ENCODE results near the gene GNA12. TPM values are rescaled to one million over a fixed set of nuclear protein-coding genes. Genes with fewer than 3 reads are reported as not detected.

The GNA12 gene
- total and polyA plus RNA-seq, 9 of the 15 experiments (the other 6 are each of a cell fraction or from before 2014, with no cell fraction given) = 0.65 to 32.7 (median 9.6) TPM

DNA sequence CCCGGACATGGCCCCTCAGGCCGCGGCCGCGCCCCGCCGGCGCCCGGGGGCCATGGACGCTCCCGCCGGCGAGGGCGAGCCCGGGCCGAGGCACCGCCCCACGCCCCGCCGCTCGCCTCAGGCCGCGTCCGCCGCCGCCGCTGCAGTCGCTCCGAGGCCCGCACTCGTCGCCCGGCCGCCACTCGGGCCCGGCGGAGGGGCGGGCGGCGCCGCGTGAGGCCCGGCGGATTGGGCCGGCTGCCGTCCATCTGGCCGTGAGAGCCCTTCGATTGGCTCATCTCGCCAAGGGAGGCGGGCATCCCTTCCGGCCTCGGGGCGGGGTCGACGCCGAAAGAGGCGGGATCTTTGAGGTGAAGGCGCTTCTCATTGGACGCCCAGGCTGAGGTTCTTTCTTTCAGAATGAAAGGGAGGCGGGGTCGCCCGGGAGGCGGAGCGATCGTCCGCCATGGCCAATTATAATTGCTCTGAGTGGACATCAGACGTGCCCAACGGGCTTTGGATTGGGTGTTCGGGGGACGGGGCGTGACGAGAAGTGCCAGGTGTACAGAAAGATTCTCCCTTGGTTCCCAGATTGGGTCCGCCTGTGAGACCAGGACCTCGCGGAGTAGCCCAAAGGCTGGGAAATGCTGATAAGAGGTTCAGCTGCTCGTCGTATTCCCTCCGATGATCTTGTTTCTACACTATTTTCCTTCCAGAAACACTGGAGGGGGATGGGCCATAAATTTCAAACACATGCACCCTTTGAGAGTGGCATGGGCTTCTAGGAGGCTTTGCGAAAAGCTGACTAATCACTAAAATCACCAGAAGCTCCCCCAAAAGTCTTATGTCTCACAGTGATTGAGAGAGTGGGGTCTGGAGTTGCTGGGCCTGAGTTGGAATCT, at the start of gene GNA12 (continued):
- no peak for TF ChIP-seq ILK (tag; IDR thresholded peaks at IDR 0.05; ENCODE audit: borderline replicate concordance, low read depth)
- no peak for TF ChIP-seq GTF2F1 (IDR thresholded peaks at IDR 0.05; ENCODE audit: low read depth, low read length)
- peak; percentile 56 for TF ChIP-seq KDM5B (IDR thresholded peaks at IDR 0.05; ENCODE audit: insufficient replicate concordance, low read depth, low read length)
- TF ChIP-seq EP300 (IDR thresholded peaks at IDR 0.05; ENCODE audit: low read length) = no peak
- TF ChIP-seq, protein P1, sequence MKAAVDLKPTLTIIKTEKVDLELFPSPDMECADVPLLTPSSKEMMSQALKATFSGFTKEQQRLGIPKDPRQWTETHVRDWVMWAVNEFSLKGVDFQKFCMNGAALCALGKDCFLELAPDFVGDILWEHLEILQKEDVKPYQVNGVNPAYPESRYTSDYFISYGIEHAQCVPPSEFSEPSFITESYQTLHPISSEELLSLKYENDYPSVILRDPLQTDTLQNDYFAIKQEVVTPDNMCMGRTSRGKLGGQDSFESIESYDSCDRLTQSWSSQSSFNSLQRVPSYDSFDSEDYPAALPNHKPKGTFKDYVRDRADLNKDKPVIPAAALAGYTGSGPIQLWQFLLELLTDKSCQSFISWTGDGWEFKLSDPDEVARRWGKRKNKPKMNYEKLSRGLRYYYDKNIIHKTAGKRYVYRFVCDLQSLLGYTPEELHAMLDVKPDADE (conservative IDR thresholded peaks at IDR 0.05; ENCODE audit: control insufficient read depth, low read depth, low read length) = no peak
- no peak for TF ChIP-seq ILF3 (IDR thresholded peaks at IDR 0.05; ENCODE audit: borderline replicate concordance)
- TF ChIP-seq, protein P2, sequence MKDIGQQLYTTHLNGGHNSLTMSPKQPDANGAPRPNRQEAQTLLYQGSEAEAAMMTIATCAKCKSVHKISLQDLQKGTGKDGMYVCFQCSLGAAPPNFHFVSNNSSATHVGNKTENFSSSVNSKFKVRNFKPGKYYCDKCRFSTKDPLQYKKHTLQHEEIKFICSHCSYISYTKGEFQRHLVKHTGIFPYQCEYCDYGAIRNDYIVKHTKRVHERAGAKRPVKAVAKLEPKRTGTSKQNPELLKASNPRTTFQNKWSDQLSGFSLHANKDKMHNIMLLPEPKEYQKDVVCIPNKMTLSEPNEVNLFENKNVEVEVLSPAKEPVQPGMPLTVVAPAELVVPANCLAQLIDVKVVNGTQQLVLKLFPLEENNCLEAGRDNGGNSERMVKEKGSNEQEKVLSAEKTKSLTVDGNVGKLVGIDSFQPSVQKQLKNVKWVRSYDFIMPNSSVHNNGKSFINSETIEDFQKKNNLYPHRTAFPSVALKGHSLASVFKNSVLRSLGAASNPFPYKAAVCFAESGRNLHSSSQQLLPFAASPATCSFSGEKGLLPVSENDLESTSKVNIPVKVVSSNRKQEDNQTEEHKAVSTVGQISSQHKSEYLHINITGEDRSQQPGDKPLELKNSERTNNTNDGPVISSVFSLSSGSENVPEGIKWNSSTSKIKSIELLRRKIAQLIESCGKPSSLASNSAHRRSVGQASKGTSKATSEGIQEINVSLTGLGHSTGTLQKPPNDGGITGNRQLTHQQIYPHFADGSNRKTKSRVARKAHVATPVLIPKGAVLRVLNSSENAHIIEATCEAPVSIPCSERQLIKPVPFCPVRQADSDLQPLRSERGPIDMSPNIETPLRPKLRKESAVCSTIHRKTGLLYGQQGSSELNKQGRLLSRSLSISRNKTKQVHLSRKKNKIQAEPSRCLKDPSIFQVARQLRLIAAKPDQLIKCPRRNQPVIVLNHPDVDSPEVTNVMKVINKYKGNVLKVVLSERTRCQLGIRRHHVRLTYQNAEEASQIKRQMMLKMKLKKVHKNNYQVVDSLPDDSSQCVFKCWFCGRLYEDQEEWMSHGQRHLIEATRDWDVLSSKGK (CRISPR knock-in tag; IDR thresholded peaks at IDR 0.05) = no peak
- no peak for TF ChIP-seq ZNF695 (CRISPR knock-in tag; IDR thresholded peaks at IDR 0.05)
- TF ChIP-seq, protein P3, sequence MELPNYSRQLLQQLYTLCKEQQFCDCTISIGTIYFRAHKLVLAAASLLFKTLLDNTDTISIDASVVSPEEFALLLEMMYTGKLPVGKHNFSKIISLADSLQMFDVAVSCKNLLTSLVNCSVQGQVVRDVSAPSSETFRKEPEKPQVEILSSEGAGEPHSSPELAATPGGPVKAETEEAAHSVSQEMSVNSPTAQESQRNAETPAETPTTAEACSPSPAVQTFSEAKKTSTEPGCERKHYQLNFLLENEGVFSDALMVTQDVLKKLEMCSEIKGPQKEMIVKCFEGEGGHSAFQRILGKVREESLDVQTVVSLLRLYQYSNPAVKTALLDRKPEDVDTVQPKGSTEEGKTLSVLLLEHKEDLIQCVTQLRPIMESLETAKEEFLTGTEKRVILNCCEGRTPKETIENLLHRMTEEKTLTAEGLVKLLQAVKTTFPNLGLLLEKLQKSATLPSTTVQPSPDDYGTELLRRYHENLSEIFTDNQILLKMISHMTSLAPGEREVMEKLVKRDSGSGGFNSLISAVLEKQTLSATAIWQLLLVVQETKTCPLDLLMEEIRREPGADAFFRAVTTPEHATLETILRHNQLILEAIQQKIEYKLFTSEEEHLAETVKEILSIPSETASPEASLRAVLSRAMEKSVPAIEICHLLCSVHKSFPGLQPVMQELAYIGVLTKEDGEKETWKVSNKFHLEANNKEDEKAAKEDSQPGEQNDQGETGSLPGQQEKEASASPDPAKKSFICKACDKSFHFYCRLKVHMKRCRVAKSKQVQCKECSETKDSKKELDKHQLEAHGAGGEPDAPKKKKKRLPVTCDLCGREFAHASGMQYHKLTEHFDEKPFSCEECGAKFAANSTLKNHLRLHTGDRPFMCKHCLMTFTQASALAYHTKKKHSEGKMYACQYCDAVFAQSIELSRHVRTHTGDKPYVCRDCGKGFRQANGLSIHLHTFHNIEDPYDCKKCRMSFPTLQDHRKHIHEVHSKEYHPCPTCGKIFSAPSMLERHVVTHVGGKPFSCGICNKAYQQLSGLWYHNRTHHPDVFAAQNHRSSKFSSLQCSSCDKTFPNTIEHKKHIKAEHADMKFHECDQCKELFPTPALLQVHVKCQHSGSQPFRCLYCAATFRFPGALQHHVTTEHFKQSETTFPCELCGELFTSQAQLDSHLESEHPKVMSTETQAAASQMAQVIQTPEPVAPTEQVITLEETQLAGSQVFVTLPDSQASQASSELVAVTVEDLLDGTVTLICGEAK (IDR thresholded peaks at IDR 0.05) = peak; percentile 53; the same call in 1 of the 2 replicates
- TF ChIP-seq, protein P3 (CRISPR knock-in tag; IDR thresholded peaks at IDR 0.05) = no peak
- no peak for TF ChIP-seq ZNF146 (CRISPR knock-in tag; IDR thresholded peaks at IDR 0.05; ENCODE audit: unreplicated experiment)
- no peak for TF ChIP-seq GATAD2A (IDR thresholded peaks at IDR 0.05)
- no peak for TF ChIP-seq SIN3B (IDR thresholded peaks at IDR 0.05; ENCODE audit: low read depth)

Data from K562 (cell line).